CD4-positive, alpha-beta T cell (primary cell): Measurements from ENCODE around the gene OSBPL3. TPM values are rescaled to one million over a fixed set of nuclear protein-coding genes. Genes with fewer than 3 reads are reported as not detected.

Source experiments
- ATAC-seq: fragments of 200-7000 bp; cut with Tn5 transposase; one replicate; pipeline ENCODE4 v1.10.0; 2022; ENCODE audit warnings: mild to moderate bottlenecking; ENCODE audit not compliant: poor library complexity
- CTCF ChIA-PET: fragments of 350-600 bp; sonication (Branson Sonifier 250); formaldehyde crosslinking; loops from one replicate; lab custom pipeline; 2021; ENCODE audit warnings: antibody characterized with exemption, inconsistent platforms; lab: Charles Lee
- POLR2A ChIA-PET: fragments of 350-600 bp; sonication (Branson Sonifier 250); formaldehyde crosslinking; loops from one replicate; lab custom pipeline; 2021; ENCODE audit warnings: antibody characterized with exemption, inconsistent platforms; lab: Charles Lee
- DNase-seq, 14 experiments: peaks; one replicate each; pipeline ENCODE4 v3.0.0-alpha.2; 2013 to 2020; ENCODE audit warnings: mixed read lengths in 2 of 14
- H3K27ac ChIP-seq, 2 donors: one replicate each; pipeline versions ENCODE4 v1.5.1 to v1.7.0; 2013; ENCODE audit warnings: low read length in 2 of 2, low read depth in 1 of 2, mild to moderate bottlenecking in 1 of 2
- H3K27me3 ChIP-seq, 2 experiments: 1 replicate in 1 of 2; 2 replicates in 1 of 2; pipeline versions ENCODE4 v1.6.1 to v1.7.0; 2013; ENCODE audit warnings: low read length in 2 of 2, control low read depth in 1 of 2, mild to moderate bottlenecking in 1 of 2, moderate library complexity in 1 of 2; ENCODE audit not compliant: insufficient read depth in 2 of 2, control insufficient read depth in 1 of 2
- H3K36me3 ChIP-seq: one replicate; pipeline ENCODE4 v1.6.1; 2013; ENCODE audit warnings: low read length, control low read depth; ENCODE audit not compliant: insufficient read depth
- H3K4me1 ChIP-seq: one replicate; pipeline ENCODE4 v1.6.1; 2013; ENCODE audit warnings: low read length, control low read depth; ENCODE audit not compliant: insufficient read depth
- H3K4me3 ChIP-seq: one replicate; pipeline ENCODE4 v1.5.1; 2013; ENCODE audit warnings: mild to moderate bottlenecking, low read length, moderate library complexity
- H3K9me3 ChIP-seq, 2 experiments: 1 replicate in 1 of 2; 2 replicates in 1 of 2; pipeline versions ENCODE4 v1.6.1 to v1.7.0; 2013; ENCODE audit warnings: low read length in 2 of 2, mild to moderate bottlenecking in 2 of 2, control low read depth in 1 of 2, moderate library complexity in 1 of 2; ENCODE audit not compliant: control insufficient read depth in 1 of 2, insufficient read depth in 1 of 2
- H3K27ac Mint-ChIP-seq: one replicate; pipeline ENCODE4 v1.8.0; 2020; ENCODE audit warnings: mixed read lengths
- H3K27me3 Mint-ChIP-seq: one replicate; pipeline ENCODE4 v1.8.0; 2021; ENCODE audit warnings: mixed read lengths
- H3K36me3 Mint-ChIP-seq: one replicate; pipeline ENCODE4 v1.8.0; 2021; ENCODE audit warnings: low read depth, mixed read lengths
- H3K4me1 Mint-ChIP-seq: one replicate; pipeline ENCODE4 v1.8.0; 2021; ENCODE audit warnings: low read depth, mixed read lengths
- H3K4me3 Mint-ChIP-seq: one replicate; pipeline ENCODE4 v1.8.0; 2020; ENCODE audit warnings: mild to moderate bottlenecking, mixed read lengths
- H3K9me3 Mint-ChIP-seq: one replicate; pipeline ENCODE4 v1.8.0; 2020; ENCODE audit warnings: mixed read lengths
- CTCF ChIP-seq: fragments of 200-600 bp; IDR thresholded peaks from one replicate; pipeline ENCODE4 v1.8.0; 2022; ENCODE audit warnings: antibody characterized with exemption, mild to moderate bottlenecking
- intact Hi-C, 2 experiments: fragments of 100-400 bp; cut with DNase I in 1 of 2; cut with micrococcal nuclease in 1 of 2; formaldehyde crosslinking; loops; one replicate each; pipeline versions ENCODE4 v1.15.1 to v1.9.0; 2023 to 2025; cut with DNase I, micrococcal nuclease
- total RNA-seq, 174 experiments: library from RNA in 2 of 174; stranded (reverse) in 2 of 174; gene quantifications; one replicate each; pipeline ENCODE4 v1.2.3 and lab custom pipeline; 2021 to 2026

OSBPL3 gene
- total RNA-seq, 2 experiments from 2014 or later = 25.4 to 25.9 TPM

DNA sequence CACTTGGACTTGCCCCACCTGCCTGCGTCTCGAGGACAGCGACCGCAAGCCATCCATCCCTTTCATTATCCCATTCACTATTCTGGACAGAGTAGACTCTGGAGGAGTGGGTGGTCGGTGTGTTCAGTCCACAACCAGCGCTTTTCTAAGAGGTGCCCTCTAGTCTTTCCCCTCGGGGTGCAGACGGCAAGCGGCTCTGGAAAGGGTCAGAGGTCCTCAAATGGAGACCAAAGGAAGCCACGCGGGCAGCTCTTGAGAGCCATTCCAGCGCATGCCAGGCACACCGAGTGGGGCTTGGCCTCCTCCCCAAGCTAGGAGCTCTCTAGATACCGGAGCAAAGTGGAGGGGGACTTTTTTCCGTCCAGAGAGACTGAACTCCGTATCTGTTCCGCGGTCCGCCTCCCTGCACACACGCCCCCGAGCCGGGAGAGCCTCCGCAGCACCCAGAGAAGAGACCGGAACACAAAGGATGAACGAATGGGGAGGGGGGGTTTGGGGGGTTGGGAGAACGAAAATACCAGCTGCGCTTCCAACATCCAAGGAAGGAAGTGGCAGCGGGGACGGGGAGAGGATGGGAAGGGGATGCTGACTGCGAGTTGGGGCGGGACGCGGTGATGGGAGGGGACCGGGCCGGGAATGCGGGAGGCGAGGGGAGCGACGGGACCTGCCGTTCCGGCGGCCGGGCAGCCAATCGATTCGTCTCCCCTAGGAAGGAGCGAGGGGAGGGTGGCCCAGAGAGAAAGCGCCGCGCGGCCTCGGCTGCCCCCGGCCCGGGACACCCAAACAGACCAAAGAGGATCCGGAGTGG, 223.2 kb downstream of the OSBPL3 start:
- Histone ChIP-seq H3K4me1 (peaks cover 24% of the 10 kb centered on the region), H3K27ac (no peak overlapping the region), H3K36me3 (no peaks in the 10 kb centered on the region), H3K9me3 (peaks cover 0 to 4% of the 10 kb centered on the region in 2 experiments), H3K4me3 (peak overlapping the region; percentile 56), H3K27me3 (peaks cover 36 to 48% of the 10 kb centered on the region in 2 experiments)
- ATAC-seq (peak; percentile 35), DNase-seq (peak in 6 of 14 experiments; percentile 1 to 37 (median 24))
- intact Hi-C loops = no loop called here
- peaks cover 23% of the 10 kb centered on the region for H3K4me1 Mint-ChIP-seq
- ChIA-PET CTCF (interaction anchor here (0.5 kb wide), 1 partner anchor 399 kb away, joined by 3 read pairs; no protein-coding TSS in a partner anchor), POLR2A (no interaction called here)
- peak overlapping the region; percentile 91 for H3K4me3 Mint-ChIP-seq
- H3K27ac Mint-ChIP-seq = no peak overlapping the region
- H3K9me3 Mint-ChIP-seq = no peaks in the 10 kb centered on the region
- no peak for TF ChIP-seq CTCF
- H3K36me3 Mint-ChIP-seq = no peaks in the 10 kb centered on the region
- peaks cover 53% of the 10 kb centered on the region for H3K27me3 Mint-ChIP-seq

- ATAC-seq = peak; percentile 41
Measured at GRCh38 chr7:24755541-24756407, 224.2 kb downstream of the OSBPL3 start.

More at GRCh38 chr7:24755541-24756407, 224.2 kb downstream of the OSBPL3 start:
- Mint-ChIP-seq H3K27ac (peak overlapping the region; percentile 37), H3K4me1 (peaks cover 23% of the 10 kb centered on the region), H3K36me3 (no peaks in the 10 kb centered on the region), H3K9me3 (no peaks in the 10 kb centered on the region), H3K4me3 (peak overlapping the region; percentile 91), H3K27me3 (peaks cover 44% of the 10 kb centered on the region)
- intact Hi-C loops = no loop called here
- ChIA-PET CTCF (no interaction called here), POLR2A (no interaction called here)
- Histone ChIP-seq H3K4me1 (peaks cover 24% of the 10 kb centered on the region), H3K27me3 (peaks cover 33 to 46% of the 10 kb centered on the region in 2 experiments), H3K9me3 (peaks cover 0 to 4% of the 10 kb centered on the region in 2 experiments), H3K27ac (no peak overlapping the region), H3K4me3 (no peak overlapping the region), H3K36me3 (no peaks in the 10 kb centered on the region)
- no peak for TF ChIP-seq CTCF
- DNase-seq = peak in 3 of 14 experiments; percentile 17 to 38 (median 23)
